Lung (tissue), 12 donors: ENCODE results near the gene DIS3L2. TPM values are rescaled to one million over a fixed set of nuclear protein-coding genes. Genes with fewer than 3 reads are reported as not detected.

Source experiments
- ATAC-seq: fragments of 200-7000 bp; cut with Tn5 transposase; one replicate; pipeline ENCODE4 v1.9.1; 2020; ENCODE audit warnings: moderate number of reproducible peaks; ENCODE audit not compliant: insufficient read depth, low FRiP score
- DNase-seq, 3 donors: peaks; one replicate each; pipeline ENCODE4 v3.0.0-alpha.2; 2013 to 2017
- H3K27ac ChIP-seq, 2 donors: one replicate each; pipeline ENCODE4 v1.5.1; 2013; ENCODE audit warnings: mild to moderate bottlenecking in 2 of 2, moderate library complexity in 2 of 2, control low read depth in 1 of 2, inconsistent platforms in 1 of 2, low read depth in 1 of 2, low read length in 1 of 2
- H3K27me3 ChIP-seq, 3 donors: one replicate each; pipeline ENCODE4 v1.5.1; 2013; ENCODE audit warnings: low read length in 2 of 3; ENCODE audit not compliant: control insufficient read depth in 3 of 3, insufficient read depth in 3 of 3
- H3K36me3 ChIP-seq, 4 donors: one replicate each; pipeline ENCODE4 v1.5.1; 2013; ENCODE audit warnings: low read length in 4 of 4, mild to moderate bottlenecking in 1 of 4, moderate library complexity in 1 of 4; ENCODE audit not compliant: control insufficient read depth in 4 of 4, insufficient read depth in 4 of 4
- H3K4me1 ChIP-seq, 5 donors: one replicate each; pipeline ENCODE4 v1.5.1; 2013; ENCODE audit warnings: low read length in 5 of 5, mild to moderate bottlenecking in 2 of 5, moderate library complexity in 1 of 5; ENCODE audit not compliant: control insufficient read depth in 5 of 5, insufficient read depth in 5 of 5
- H3K4me3 ChIP-seq: one replicate; pipeline ENCODE4 v1.5.1; 2013; ENCODE audit warnings: mild to moderate bottlenecking, control low read depth, moderate library complexity
- H3K9ac ChIP-seq, 2 donors: one replicate each; pipeline ENCODE4 v1.5.1; 2013; ENCODE audit warnings: low read length in 2 of 2, control low read depth in 1 of 2; ENCODE audit not compliant: insufficient read depth in 1 of 2
- H3K9me3 ChIP-seq, 4 donors: one replicate each; pipeline ENCODE4 v1.5.1; 2013; ENCODE audit warnings: low read length in 3 of 4, mild to moderate bottlenecking in 1 of 4, moderate library complexity in 1 of 4; ENCODE audit not compliant: control insufficient read depth in 4 of 4, insufficient read depth in 3 of 4
- CTCF ChIP-seq: IDR thresholded peaks from 2 replicates; pipeline ENCODE4 v1.5.1; 2012; ENCODE audit warnings: mild to moderate bottlenecking; ENCODE audit errors: control extremely low read depth, extremely low read depth
- WGBS, 2 donors: extraction: QIAGEN DNeasy Blood & Tissue Kit; methylation state at CpG; one replicate each; pipeline ENCODE4 v1.1.7; 2013; 5-methylcytosine and 5-hydroxymethylcytosine counted together
- polyA plus RNA-seq, 2 donors: library from polyadenylated mRNA; stranded (reverse); fragments of 200-250 nt; gene quantifications; one replicate each; pipeline ENCODE4 v1.2.1, GENCODE V29; 2013
- total RNA-seq, 2 donors: library from RNA; depleted of rRNA in 1 of 2; stranded (reverse); fragments of >200 nt in 1 of 2; gene quantifications; one replicate each; pipeline ENCODE4 v1.2.1, GENCODE V29; 2014 to 2021
- donor health status: control.
- donor health status: control.
- donor health status: Bipolar disorder and iron deficiency.
- donor health status: healthy.
- donor health status: DM: yes; HTN: yes; CAD: no.

Gene DIS3L2
- total and polyA plus RNA-seq, 4 donors, result 12.7 to 41.0 (median 31.1) TPM

- Histone ChIP-seq H3K4me1 (peaks cover 0 to 14% (median 0%) of the 10 kb centered on the region in 5 donors), H3K9ac (no peak overlapping the region), H3K4me3 (no peak overlapping the region), H3K9me3 (no peaks in the 10 kb centered on the region), H3K27ac (no peak overlapping the region), H3K36me3 (peaks cover 0 to 5% (median 0%) of the 10 kb centered on the region in 4 donors), H3K27me3 (no peaks in the 10 kb centered on the region)
- DNase-seq, result peak; percentile 39 to 52 (median 40)
- peak; percentile 72 for ATAC-seq
- 76 to 79% methylated on average over 9 of the region's 9 CpGs for WGBS, 2 donors
- TF ChIP-seq CTCF, result peak; percentile 44
Measured at GRCh38 chr2:232292395-232293154, 331.1 kb downstream of the DIS3L2 start.

GRCh38 chr2:232293191-232293590, 331.7 kb downstream of the DIS3L2 start:
- 93 to 95% methylated on average over 6 of the region's 6 CpGs for WGBS, 2 donors
- no peak for TF ChIP-seq CTCF
- no peak for ATAC-seq

DNA sequence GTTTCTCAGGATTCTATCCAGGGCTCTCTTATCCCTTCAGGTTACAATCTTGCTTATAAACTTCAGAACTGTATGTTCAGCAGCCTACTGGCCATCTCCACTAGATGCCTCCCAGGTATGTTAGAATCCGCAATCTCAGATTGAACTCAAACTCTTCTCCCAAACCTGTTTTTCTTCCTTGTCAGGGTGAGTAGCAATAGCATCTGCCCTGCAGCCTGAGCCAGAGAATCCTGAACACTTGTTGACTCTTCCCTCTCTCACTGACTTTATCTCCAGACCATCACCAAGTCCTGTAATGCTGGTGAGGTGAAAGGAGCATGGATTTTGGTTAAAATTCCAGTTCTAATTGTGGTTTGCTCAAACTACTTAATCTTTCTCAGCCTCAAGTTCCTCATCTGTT, 334.5 kb downstream of the DIS3L2 start:
- H3K27me3 ChIP-seq, result no peaks in the 10 kb centered on the region
- no peak for TF ChIP-seq CTCF
- DNase-seq, result no peak
- H3K4me1 ChIP-seq, result peaks cover 0 to 6% (median 0%) of the 10 kb centered on the region in 5 donors
- peaks cover 0 to 9% (median 5%) of the 10 kb centered on the region in 4 donors for H3K36me3 ChIP-seq
- H3K9ac ChIP-seq, result no peak overlapping the region
- no peak overlapping the region for H3K27ac ChIP-seq
- ATAC-seq, result no peak
- H3K9me3 ChIP-seq, result no peaks in the 10 kb centered on the region
- 96 to 97% methylated on average over 1 of the region's 1 CpG for WGBS, 2 donors
- no peak overlapping the region for H3K4me3 ChIP-seq

More at GRCh38 chr2:232293191-232293590, 331.7 kb downstream of the DIS3L2 start:
- Histone ChIP-seq H3K27ac (no peak overlapping the region), H3K27me3 (no peaks in the 10 kb centered on the region), H3K36me3 (peaks cover 0 to 5% (median 0%) of the 10 kb centered on the region in 4 donors), H3K9ac (no peak overlapping the region), H3K4me1 (peaks cover 0 to 12% (median 0%) of the 10 kb centered on the region in 5 donors), H3K4me3 (no peak overlapping the region), H3K9me3 (no peaks in the 10 kb centered on the region)
- DNase-seq, result no peak
